ENCODE results near the gene XPNPEP2.
A peak's percentile ranks its signal among the peaks of the same experiment; 100 is the strongest.

Gene XPNPEP2

GRCh38 chrX:129804806-129805205 is 66.0 kb downstream of the XPNPEP2 start:
- no peak for DNase-seq

GRCh38 chrX:129808158-129808828 is 69.5 kb downstream of the XPNPEP2 start:
- DNase-seq: peak; percentile 46 to 74

- DNase-seq: peak; percentile 62 to 80
Observed at GRCh38 chrX:129808829-129809796, 70.3 kb downstream of the XPNPEP2 start.

- peak; percentile 33 to 52 for DNase-seq
Observed at GRCh38 chrX:129813662-129814368, 75.0 kb downstream of the XPNPEP2 start.

GRCh38 chrX:129818123-129818522 is 79.3 kb downstream of the XPNPEP2 start:
- no peak for DNase-seq
